NCI-H446 (cell line): ENCODE measurements around the gene GOLPH3.
"Not testable (repeated sequence)": the region's sequence is repeated elsewhere in the genome, so short reads cannot be mapped to it uniquely, and the experiment has no call there.

Experiments
- DNase-seq, 2 experiments: peaks; one replicate each; lab custom pipeline; 2025; lab: John Stamatoyannopoulos, UW

Gene GOLPH3

GRCh38 chr5:32135086-32135485, 39.0 kb downstream of the GOLPH3 start:
- no peak for DNase-seq

GRCh38 chr5:32132757-32133156, 41.4 kb downstream of the GOLPH3 start:
- DNase-seq, result no peak

GRCh38 chr5:32131604-32132003, 42.5 kb downstream of the GOLPH3 start:
- DNase-seq, result no peak

- DNase-seq, result no peak
Measured at GRCh38 chr5:32130865-32131264, 43.3 kb downstream of the GOLPH3 start.

- DNase-seq, result no peak
Measured at GRCh38 chr5:32129074-32129598, 45.0 kb downstream of the GOLPH3 start.

- no peak for DNase-seq
Measured at GRCh38 chr5:32127711-32128110, 46.4 kb downstream of the GOLPH3 start.

GRCh38 chr5:32126691-32127090, 47.4 kb downstream of the GOLPH3 start:
- DNase-seq, result no peak

GRCh38 chr5:32123889-32124676, 50.0 kb downstream of the GOLPH3 start:
- DNase-seq, result no peak

- no peak for DNase-seq
Measured at GRCh38 chr5:32123058-32123805, 50.9 kb downstream of the GOLPH3 start.

- not testable (repeated sequence) for DNase-seq
Measured at GRCh38 chr5:32118922-32119321, 55.2 kb downstream of the GOLPH3 start.

GRCh38 chr5:32116574-32117313, 57.4 kb downstream of the GOLPH3 start:
- no peak for DNase-seq

- DNase-seq, result no peak
Measured at GRCh38 chr5:32115985-32116384, 58.1 kb downstream of the GOLPH3 start.

- no peak for DNase-seq
Measured at GRCh38 chr5:32110111-32110696, 63.9 kb downstream of the GOLPH3 start.

- DNase-seq, result no peak
Measured at GRCh38 chr5:32109236-32109635, 64.9 kb downstream of the GOLPH3 start.

- no peak for DNase-seq
Measured at GRCh38 chr5:32108167-32108566, 66.0 kb downstream of the GOLPH3 start.

- DNase-seq, result no peak
Measured at GRCh38 chr5:32107291-32107690, 66.8 kb downstream of the GOLPH3 start.

GRCh38 chr5:32103521-32103920, 70.6 kb downstream of the GOLPH3 start:
- DNase-seq, result no peak

GRCh38 chr5:32102254-32102986, 71.7 kb downstream of the GOLPH3 start:
- no peak for DNase-seq

- DNase-seq, result no peak
Measured at GRCh38 chr5:32100691-32101302, 73.3 kb downstream of the GOLPH3 start.

GRCh38 chr5:32100230-32100629, 73.9 kb downstream of the GOLPH3 start:
- no peak for DNase-seq

GRCh38 chr5:32099486-32100035, 74.6 kb downstream of the GOLPH3 start:
- no peak for DNase-seq
